ENCODE data around the gene EFNA1. TPM values are rescaled to one million over a fixed set of nuclear protein-coding genes. Genes with fewer than 3 reads are reported as not detected.

Gene EFNA1
- total and polyA plus RNA-seq, 2 of the 13 experiments (the other 11 are each of a cell fraction or from before 2014, with no cell fraction given) = 81.8 to 874 TPM

GRCh38 chr1:155139895-155140629 lies 12.4 kb downstream of the EFNA1 start, which contains the start of gene DPM3 (continued):
- TF ChIP-seq ARID4A (CRISPR knock-in tag; IDR thresholded peaks at IDR 0.05; ENCODE audit: borderline replicate concordance) = peak; percentile 69; the same call in 1 of the 2 replicates
- TF ChIP-seq NFKBIZ (CRISPR knock-in tag; IDR thresholded peaks at IDR 0.05) = peak; percentile 15; the same call in 1 of the 2 replicates
- no peak for TF ChIP-seq PITX1 (CRISPR knock-in tag; IDR thresholded peaks at IDR 0.05)
- peak; percentile 40; the same call in 1 of the 2 replicates for TF ChIP-seq MXD4 (CRISPR knock-in tag; IDR thresholded peaks at IDR 0.05)
- peak; percentile 31 for TF ChIP-seq XRCC5 (optimal IDR thresholded peaks at IDR 0.05; ENCODE audit: low read length)
- TF ChIP-seq, protein P1, sequence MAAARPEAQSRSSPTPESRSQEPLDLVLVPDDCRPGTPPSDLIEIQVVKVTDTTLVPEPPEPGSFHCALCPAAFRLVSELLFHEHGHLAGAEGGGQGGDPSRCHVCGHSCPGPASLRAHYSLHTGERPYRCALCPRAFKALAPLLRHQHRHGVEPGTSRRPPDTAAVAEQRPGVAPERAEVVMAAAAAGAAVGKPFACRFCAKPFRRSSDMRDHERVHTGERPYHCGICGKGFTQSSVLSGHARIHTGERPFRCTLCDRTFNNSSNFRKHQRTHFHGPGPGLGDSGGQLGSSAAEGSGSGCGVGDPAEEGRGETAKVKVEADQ (CRISPR knock-in tag; IDR thresholded peaks at IDR 0.05; ENCODE audit: borderline replicate concordance) = no peak
- no peak for TF ChIP-seq TP53 (CRISPR knock-in tag; conservative IDR thresholded peaks at IDR 0.05)
- TF ChIP-seq, protein P2, sequence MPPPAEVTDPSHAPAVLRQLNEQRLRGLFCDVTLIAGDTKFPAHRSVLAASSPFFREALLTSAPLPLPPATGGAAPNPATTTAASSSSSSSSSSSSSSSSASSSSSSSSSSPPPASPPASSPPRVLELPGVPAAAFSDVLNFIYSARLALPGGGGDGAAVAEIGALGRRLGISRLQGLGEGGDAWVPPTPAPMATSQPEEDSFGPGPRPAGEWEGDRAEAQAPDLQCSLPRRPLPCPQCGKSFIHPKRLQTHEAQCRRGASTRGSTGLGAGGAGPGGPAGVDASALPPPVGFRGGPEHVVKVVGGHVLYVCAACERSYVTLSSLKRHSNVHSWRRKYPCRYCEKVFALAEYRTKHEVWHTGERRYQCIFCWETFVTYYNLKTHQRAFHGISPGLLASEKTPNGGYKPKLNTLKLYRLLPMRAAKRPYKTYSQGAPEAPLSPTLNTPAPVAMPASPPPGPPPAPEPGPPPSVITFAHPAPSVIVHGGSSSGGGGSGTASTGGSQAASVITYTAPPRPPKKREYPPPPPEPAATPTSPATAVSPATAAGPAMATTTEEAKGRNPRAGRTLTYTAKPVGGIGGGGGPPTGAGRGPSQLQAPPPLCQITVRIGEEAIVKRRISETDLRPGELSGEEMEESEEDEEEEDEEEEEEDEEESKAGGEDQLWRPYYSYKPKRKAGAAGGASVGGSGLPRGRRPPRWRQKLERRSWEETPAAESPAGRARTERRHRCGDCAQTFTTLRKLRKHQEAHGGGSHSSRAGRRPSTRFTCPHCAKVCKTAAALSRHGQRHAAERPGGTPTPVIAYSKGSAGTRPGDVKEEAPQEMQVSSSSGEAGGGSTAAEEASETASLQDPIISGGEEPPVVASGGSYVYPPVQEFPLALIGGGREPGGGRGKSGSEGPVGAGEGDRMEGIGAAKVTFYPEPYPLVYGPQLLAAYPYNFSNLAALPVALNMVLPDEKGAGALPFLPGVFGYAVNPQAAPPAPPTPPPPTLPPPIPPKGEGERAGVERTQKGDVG (CRISPR knock-in tag; IDR thresholded peaks at IDR 0.05; ENCODE audit: borderline replicate concordance) = no peak
- TF ChIP-seq ZBTB21 (CRISPR knock-in tag; IDR thresholded peaks at IDR 0.05) = no peak
- no peak for TF ChIP-seq MNT (IDR thresholded peaks at IDR 0.05)
- peak; percentile 71; the same call in 1 of the 2 replicates for TF ChIP-seq KLF12 (CRISPR knock-in tag; IDR thresholded peaks at IDR 0.05; ENCODE audit: borderline replicate concordance)
- no peak for TF ChIP-seq ZNF569 (CRISPR knock-in tag; IDR thresholded peaks at IDR 0.05; ENCODE audit: borderline replicate concordance)
- TF ChIP-seq, protein P3, sequence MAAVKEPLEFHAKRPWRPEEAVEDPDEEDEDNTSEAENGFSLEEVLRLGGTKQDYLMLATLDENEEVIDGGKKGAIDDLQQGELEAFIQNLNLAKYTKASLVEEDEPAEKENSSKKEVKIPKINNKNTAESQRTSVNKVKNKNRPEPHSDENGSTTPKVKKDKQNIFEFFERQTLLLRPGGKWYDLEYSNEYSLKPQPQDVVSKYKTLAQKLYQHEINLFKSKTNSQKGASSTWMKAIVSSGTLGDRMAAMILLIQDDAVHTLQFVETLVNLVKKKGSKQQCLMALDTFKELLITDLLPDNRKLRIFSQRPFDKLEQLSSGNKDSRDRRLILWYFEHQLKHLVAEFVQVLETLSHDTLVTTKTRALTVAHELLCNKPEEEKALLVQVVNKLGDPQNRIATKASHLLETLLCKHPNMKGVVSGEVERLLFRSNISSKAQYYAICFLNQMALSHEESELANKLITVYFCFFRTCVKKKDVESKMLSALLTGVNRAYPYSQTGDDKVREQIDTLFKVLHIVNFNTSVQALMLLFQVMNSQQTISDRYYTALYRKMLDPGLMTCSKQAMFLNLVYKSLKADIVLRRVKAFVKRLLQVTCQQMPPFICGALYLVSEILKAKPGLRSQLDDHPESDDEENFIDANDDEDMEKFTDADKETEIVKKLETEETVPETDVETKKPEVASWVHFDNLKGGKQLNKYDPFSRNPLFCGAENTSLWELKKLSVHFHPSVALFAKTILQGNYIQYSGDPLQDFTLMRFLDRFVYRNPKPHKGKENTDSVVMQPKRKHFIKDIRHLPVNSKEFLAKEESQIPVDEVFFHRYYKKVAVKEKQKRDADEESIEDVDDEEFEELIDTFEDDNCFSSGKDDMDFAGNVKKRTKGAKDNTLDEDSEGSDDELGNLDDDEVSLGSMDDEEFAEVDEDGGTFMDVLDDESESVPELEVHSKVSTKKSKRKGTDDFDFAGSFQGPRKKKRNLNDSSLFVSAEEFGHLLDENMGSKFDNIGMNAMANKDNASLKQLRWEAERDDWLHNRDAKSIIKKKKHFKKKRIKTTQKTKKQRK (IDR thresholded peaks at IDR 0.05; ENCODE audit: low read length) = no peak
- no peak for TF ChIP-seq DNMT3B (CRISPR knock-in tag; conservative IDR thresholded peaks at IDR 0.05)
- TF ChIP-seq ZNF883 (CRISPR knock-in tag; IDR thresholded peaks at IDR 0.05; ENCODE audit: not compliant biosample characterization) = no peak

Data from HepG2 (cell line).